ENCODE data around the gene MYH11. TPM values are rescaled to one million over a fixed set of nuclear protein-coding genes. Genes with fewer than 3 reads are reported as not detected.

MYH11 gene
- total RNA-seq, 4 donors from 2014 or later: 121 to 1,349 (median 217) TPM

- Histone ChIP-seq H3K4me3 (no peak overlapping the region), H3K4me1 (no peaks in the 10 kb centered on the region), H3K27me3 (peaks cover 0 to 6% (median 0%) of the 10 kb centered on the region in 4 donors), H3K36me3 (peaks cover 0 to 9% (median 0%) of the 10 kb centered on the region in 3 donors), H3K27ac (no peak overlapping the region), H3K9me3 (no peaks in the 10 kb centered on the region)
- no peak for DNase-seq
- no peak for TF ChIP-seq POLR2A (IDR thresholded peaks at IDR 0.05)
- TF ChIP-seq CTCF (IDR thresholded peaks at IDR 0.05): no peak
- 60 to 94% methylated on average over 2 to 4 of the region's 4 CpGs for WGBS, 2 donors
- intact Hi-C loops (cut with DNase I): no loop called here
These were observed 97.8 kb downstream of the MYH11 start for GRCh38 chr16:15759070-15759469.

GRCh38 chr16:15757630-15758251 is 99.1 kb downstream of the MYH11 start:
- 76% methylated on average over 8 to 10 of the region's 23 CpGs for WGBS, 2 donors
- DNase-seq: no peak
- no peak for TF ChIP-seq CTCF (IDR thresholded peaks at IDR 0.05)
- peak overlapping the region in 1 of 4 donors; percentile 5 for H3K27ac ChIP-seq
- H3K4me3 ChIP-seq: no peak overlapping the region
- H3K27me3 ChIP-seq: peaks cover 0 to 6% (median 0%) of the 10 kb centered on the region in 4 donors
- no peaks in the 10 kb centered on the region for H3K9me3 ChIP-seq
- H3K4me1 ChIP-seq: no peaks in the 10 kb centered on the region
- intact Hi-C loops (cut with DNase I): no loop called here
- H3K36me3 ChIP-seq: peaks cover 0 to 16% (median 0%) of the 10 kb centered on the region in 3 donors

GRCh38 chr16:15757077-15757386 is 99.8 kb downstream of the MYH11 start:
- no peaks in the 10 kb centered on the region for H3K9me3 ChIP-seq
- no peak overlapping the region for H3K27ac ChIP-seq
- intact Hi-C loops (cut with DNase I): no loop called here
- H3K27me3 ChIP-seq: peaks cover 0 to 6% (median 0%) of the 10 kb centered on the region in 4 donors
- no peak overlapping the region for H3K4me3 ChIP-seq
- no peaks in the 10 kb centered on the region for H3K4me1 ChIP-seq
- no peak for TF ChIP-seq POLR2A (IDR thresholded peaks at IDR 0.05)
- TF ChIP-seq CTCF (IDR thresholded peaks at IDR 0.05): no peak
- 39 to 60% methylated on average over 4 of the region's 10 CpGs for WGBS, 2 donors
- H3K36me3 ChIP-seq: peaks cover 0 to 17% (median 0%) of the 10 kb centered on the region in 3 donors
- no peak for DNase-seq

- Histone ChIP-seq H3K36me3 (peaks cover 0 to 17% (median 0%) of the 10 kb centered on the region in 3 donors), H3K27ac (peak overlapping the region in 1 of 4 donors; percentile 44), H3K9me3 (no peaks in the 10 kb centered on the region), H3K4me1 (no peaks in the 10 kb centered on the region), H3K4me3 (no peak overlapping the region), H3K27me3 (peaks cover 0 to 6% (median 0%) of the 10 kb centered on the region in 4 donors)
- 50 to 66% methylated on average over 7 to 8 of the region's 8 CpGs for WGBS, 2 donors
- no peak for DNase-seq
- intact Hi-C loops (cut with DNase I): no loop called here
- TF ChIP-seq POLR2A (IDR thresholded peaks at IDR 0.05): no peak
- TF ChIP-seq CTCF (IDR thresholded peaks at IDR 0.05): no peak
These were observed 101.8 kb downstream of the MYH11 start for GRCh38 chr16:15754821-15755534.

GRCh38 chr16:15752717-15753488 is 103.9 kb downstream of the MYH11 start:
- peak overlapping the region in 3 of 4 donors; percentile 13 to 48 (median 39) for H3K27ac ChIP-seq
- DNase-seq: no peak
- TF ChIP-seq CTCF (IDR thresholded peaks at IDR 0.05) (no peak), POLR2A (IDR thresholded peaks at IDR 0.05) (no peak)
- H3K4me3 ChIP-seq: no peak overlapping the region
- no peaks in the 10 kb centered on the region for H3K9me3 ChIP-seq
- peaks cover 0 to 4% (median 0%) of the 10 kb centered on the region in 4 donors for H3K27me3 ChIP-seq
- peaks cover 0 to 22% (median 0%) of the 10 kb centered on the region in 3 donors for H3K36me3 ChIP-seq
- WGBS, 2 donors: 56 to 92% methylated on average over 3 to 9 of the region's 12 CpGs
- H3K4me1 ChIP-seq: no peaks in the 10 kb centered on the region
- intact Hi-C loops (cut with DNase I): no loop called here

Data from esophagus squamous epithelium (tissue), 5 donors.